Naive thymus-derived CD4-positive, alpha-beta T cell (primary cell): ENCODE measurements around the gene KRTAP12-4. TPM values are rescaled to one million over a fixed set of nuclear protein-coding genes. Genes with fewer than 3 reads are reported as not detected.
"Not testable (repeated sequence)": the region's sequence is repeated elsewhere in the genome, so short reads cannot be mapped to it uniquely, and the experiment has no call there.

Source experiments
- ATAC-seq: fragments of 150-1000 bp; cut with Tn5 transposase; 2 replicates; pipeline ENCODE4 v1.10.0; 2021; ENCODE audit warnings: mild to moderate bottlenecking, moderate library complexity
- CTCF ChIA-PET: fragments of 350-600 bp; sonication (Branson Sonifier 250); formaldehyde crosslinking; loops from one replicate; lab custom pipeline; 2021; ENCODE audit warnings: antibody characterized with exemption; lab: Charles Lee
- POLR2A ChIA-PET: fragments of 350-600 bp; sonication (Branson Sonifier 250); formaldehyde crosslinking; loops from one replicate; lab custom pipeline; 2021; ENCODE audit warnings: antibody characterized with exemption, inconsistent platforms; lab: Charles Lee
- DNase-seq, 9 donors: peaks; one replicate each; pipeline versions ENCODE4 v3.0.0 to v3.0.0-alpha.2; 2020 to 2022; ENCODE audit warnings: mixed read lengths in 1 of 9
- H3K27ac ChIP-seq: one replicate; pipeline ENCODE4 v1.7.0; 2013; ENCODE audit warnings: mild to moderate bottlenecking, low read depth, low read length, moderate library complexity
- H3K27me3 ChIP-seq, 2 donors: one replicate each; pipeline ENCODE4 v1.7.0; 2013; ENCODE audit warnings: low read length in 2 of 2, mild to moderate bottlenecking in 2 of 2, moderate library complexity in 2 of 2; ENCODE audit not compliant: control insufficient read depth in 2 of 2, insufficient read depth in 2 of 2
- H3K36me3 ChIP-seq, 3 experiments: 1 replicate in 2 of 3; 2 replicates in 1 of 3; pipeline ENCODE4 v1.7.0; 2013; ENCODE audit warnings: low read length in 3 of 3, mild to moderate bottlenecking in 3 of 3, moderate library complexity in 1 of 3; ENCODE audit not compliant: insufficient read depth in 3 of 3, control insufficient read depth in 2 of 3
- H3K4me1 ChIP-seq, 2 donors: one replicate each; pipeline ENCODE4 v1.7.0; 2013; ENCODE audit warnings: low read length in 2 of 2, mild to moderate bottlenecking in 2 of 2, moderate library complexity in 1 of 2; ENCODE audit not compliant: control insufficient read depth in 2 of 2, insufficient read depth in 2 of 2
- H3K4me3 ChIP-seq: 2 replicates; pipeline ENCODE4 v1.7.0; 2013; ENCODE audit warnings: mild to moderate bottlenecking, low read length
- H3K9me3 ChIP-seq, 3 experiments: 1 replicate in 2 of 3; 2 replicates in 1 of 3; pipeline ENCODE4 v1.7.0; 2013; ENCODE audit warnings: low read length in 3 of 3; ENCODE audit not compliant: control insufficient read depth in 2 of 3
- H3K27ac Mint-ChIP-seq, 9 donors: one replicate each; pipeline ENCODE4 v1.8.0; 2020 to 2022; ENCODE audit warnings: mixed read lengths in 9 of 9, mild to moderate bottlenecking in 8 of 9, moderate library complexity in 5 of 9, inconsistent platforms in 2 of 9
- H3K27me3 Mint-ChIP-seq, 5 donors: one replicate each; pipeline ENCODE4 v1.8.0; 2021 to 2022; ENCODE audit warnings: mixed read lengths in 5 of 5, mild to moderate bottlenecking in 1 of 5
- H3K36me3 Mint-ChIP-seq, 5 donors: one replicate each; pipeline ENCODE4 v1.8.0; 2020 to 2022; ENCODE audit warnings: mixed read lengths in 5 of 5, mild to moderate bottlenecking in 3 of 5, inconsistent platforms in 1 of 5
- H3K4me1 Mint-ChIP-seq, 7 donors: one replicate each; pipeline ENCODE4 v1.8.0; 2020 to 2022; ENCODE audit warnings: mixed read lengths in 7 of 7, mild to moderate bottlenecking in 3 of 7, inconsistent platforms in 1 of 7
- H3K4me3 Mint-ChIP-seq, 10 donors: one replicate each; pipeline ENCODE4 v1.8.0; 2020 to 2022; ENCODE audit warnings: mild to moderate bottlenecking in 10 of 10, mixed read lengths in 10 of 10, moderate library complexity in 6 of 10, inconsistent platforms in 2 of 10
- H3K9me3 Mint-ChIP-seq, 11 donors: one replicate each; pipeline ENCODE4 v1.8.0; 2020 to 2022; ENCODE audit warnings: mixed read lengths in 11 of 11, mild to moderate bottlenecking in 4 of 11, inconsistent platforms in 1 of 11, moderate library complexity in 1 of 11
- intact Hi-C, 2 donors: fragments of 100-400 bp; cut with micrococcal nuclease; formaldehyde crosslinking; loops; one replicate each; pipeline ENCODE4 v1.15.1; 2023
- polyA plus RNA-seq, 2 donors: library from polyadenylated mRNA; unstranded; fragments of 300-500 nt; fragmentation: Illumina TruSeq; gene quantifications; one replicate each; pipeline ENCODE4 v1.2.3, GENCODE V29; 2021
- total RNA-seq, 6 experiments: library from RNA in 5 of 6; stranded (reverse) in 5 of 6; gene quantifications; 1 replicate in 5 of 6; 2 replicates in 1 of 6; pipeline ENCODE4 v1.2.3 and lab custom pipeline; 2021 to 2026

The KRTAP12-4 gene
- total and polyA plus RNA-seq, 7 experiments from 2014 or later, result not detected

DNA sequence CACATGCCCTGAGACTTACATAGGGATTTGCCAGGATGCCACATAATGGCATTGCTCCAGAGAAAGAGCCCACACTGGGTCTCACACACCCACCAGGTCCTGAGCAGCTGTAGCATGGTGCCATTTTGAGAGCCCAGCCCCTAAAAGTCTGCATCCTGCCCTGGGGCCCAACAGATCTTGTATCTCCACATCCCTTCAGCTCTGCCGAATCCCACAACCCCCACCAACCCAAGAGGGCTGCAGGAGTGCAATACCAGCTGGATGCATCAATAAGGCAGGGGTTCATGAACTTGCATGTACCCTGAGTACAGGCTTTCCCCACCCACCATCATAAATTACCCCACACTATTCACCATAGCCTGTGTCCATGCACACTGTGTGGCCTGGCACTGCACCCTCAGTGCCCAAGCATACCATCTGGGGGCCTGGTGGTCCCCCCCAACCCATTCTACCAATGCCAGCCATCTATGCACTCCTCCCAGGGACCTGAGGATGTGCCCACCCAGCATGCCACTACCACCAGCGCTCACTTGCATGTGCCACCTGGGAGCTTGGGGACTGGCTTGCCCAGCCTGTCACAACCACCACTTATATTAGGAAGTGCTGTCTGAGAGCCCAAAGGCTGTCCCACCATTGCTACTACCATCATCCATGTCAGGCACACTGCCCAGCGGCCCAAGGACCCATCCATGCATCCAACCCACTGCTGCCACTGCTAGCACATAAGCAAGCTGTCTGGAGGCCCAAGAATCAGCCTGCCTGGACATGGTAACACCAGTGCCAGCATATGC is 16.4 kb upstream of the KRTAP12-4 start:
- POLR2A ChIA-PET, result no interaction called here
- Histone ChIP-seq H3K27ac (no peak overlapping the region), H3K36me3 (no peaks in the 10 kb centered on the region), H3K27me3 (no peaks in the 10 kb centered on the region), H3K4me1 (no peaks in the 10 kb centered on the region), H3K9me3 (peaks cover 0 to 21% (median 0%) of the 10 kb centered on the region in 3 experiments), H3K4me3 (no peak overlapping the region)
- Mint-ChIP-seq H3K36me3 (peaks cover 0 to 27% (median 20%) of the 10 kb centered on the region in 5 donors), H3K4me3 (no peak overlapping the region), H3K9me3 (peaks cover 9 to 65% (median 41%) of the 10 kb centered on the region in 11 donors), H3K27me3 (peaks cover 0 to 35% (median 3%) of the 10 kb centered on the region in 5 donors), H3K27ac (no peak overlapping the region), H3K4me1 (peaks cover 0 to 6% (median 0%) of the 10 kb centered on the region in 7 donors)
- CTCF ChIA-PET, result no interaction called here
- ATAC-seq (no peak), DNase-seq (no peak)
- intact Hi-C loops, result loop anchor here in 1 of 2 donors (5.0 kb wide), 1 partner anchor 39 kb away; no protein-coding TSS in a partner anchor

GRCh38 chr21:44667612-44668011 is 13.2 kb upstream of the KRTAP12-4 start:
- ChIA-PET POLR2A (interaction anchor here (2.6 kb wide), 1 partner anchor 13 kb away, joined by 6 read pairs; the partner anchor contains the start of gene KRTAP12-4), CTCF (no interaction called here)
- peaks cover 0 to 41% (median 3%) of the 10 kb centered on the region in 5 donors for H3K27me3 Mint-ChIP-seq
- no peak overlapping the region for H3K4me3 ChIP-seq
- no peaks in the 10 kb centered on the region for H3K36me3 ChIP-seq
- no peak for ATAC-seq
- H3K27me3 ChIP-seq, result no peaks in the 10 kb centered on the region
- no peak for DNase-seq
- H3K36me3 Mint-ChIP-seq, result peaks cover 0 to 16% (median 8%) of the 10 kb centered on the region in 5 donors
- no peak overlapping the region for H3K27ac ChIP-seq
- intact Hi-C loops, result no loop called here
- peaks cover 0 to 7% (median 0%) of the 10 kb centered on the region in 7 donors for H3K4me1 Mint-ChIP-seq
- no peaks in the 10 kb centered on the region for H3K4me1 ChIP-seq
- no peak overlapping the region for H3K4me3 Mint-ChIP-seq
- peaks cover 0 to 18% (median under 1%) of the 10 kb centered on the region in 3 experiments for H3K9me3 ChIP-seq
- no peak overlapping the region for H3K27ac Mint-ChIP-seq
- peaks cover 8 to 53% (median 26%) of the 10 kb centered on the region in 11 donors for H3K9me3 Mint-ChIP-seq

DNA sequence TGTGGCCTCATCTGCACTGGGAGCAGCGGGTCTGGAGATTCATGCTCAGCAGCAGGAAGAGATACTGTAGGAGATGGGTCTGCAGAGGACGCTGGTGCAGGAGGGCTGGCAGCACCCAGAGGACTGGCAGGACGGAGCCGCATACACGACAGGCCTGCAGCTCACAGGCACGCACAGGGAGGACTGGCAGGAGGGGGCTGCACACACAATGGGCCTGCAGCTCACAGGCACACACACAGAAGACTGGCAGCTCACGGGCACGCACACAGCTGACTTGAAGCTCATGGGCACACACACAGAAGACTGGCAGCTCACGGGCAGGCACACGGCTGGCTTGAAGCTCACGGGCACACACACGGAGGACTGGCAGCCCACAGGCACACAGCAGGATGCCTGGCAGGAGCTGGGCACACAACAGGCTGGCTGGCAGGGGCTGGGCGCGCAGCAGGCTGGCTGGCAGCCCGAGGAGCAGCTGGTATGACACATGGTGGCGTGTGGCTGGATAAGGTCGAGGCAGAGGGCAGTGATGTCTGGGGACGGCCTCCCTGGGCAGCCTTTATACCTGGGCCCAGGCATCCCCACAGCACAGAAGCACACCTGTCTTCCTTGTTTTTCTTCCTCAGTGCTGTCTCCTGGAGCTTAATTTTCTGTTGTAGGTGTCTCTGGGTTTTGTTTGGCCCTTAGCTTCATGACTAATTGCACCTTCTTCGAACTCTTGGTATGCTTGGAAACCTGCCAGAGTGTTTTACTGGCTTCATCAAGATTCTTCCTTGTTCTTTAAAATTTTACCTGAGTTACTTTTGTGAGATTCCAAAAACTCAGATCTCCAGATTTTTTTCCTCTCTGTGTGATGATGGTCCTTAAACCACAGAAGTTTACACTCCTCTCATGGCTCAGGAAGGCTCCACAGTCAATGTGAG is 12.2 kb upstream of the KRTAP12-4 start, which contains the start of gene KRTAP12-2:
Gene KRTAP12-2, minus strand, starts transcription at position 527 of the 920 bp plus-strand sequence. Its CDS starts 41 bp downstream, at position 486.
- ChIA-PET POLR2A (interaction anchor here (2.6 kb wide), 1 partner anchor 12 kb away, joined by 6 read pairs; the partner anchor contains the start of gene KRTAP12-4), CTCF (interaction anchor here (0.7 kb wide), 2 partner anchors 12 to 287 kb away, joined by 3 to 4 read pairs; no protein-coding TSS in a partner anchor)
- no peaks in the 10 kb centered on the region for H3K4me1 ChIP-seq
- H3K4me3 ChIP-seq, result no peak within 1 kb of the TSS
- H3K27me3 ChIP-seq, result no peaks in the 10 kb centered on the region
- ATAC-seq, result no peak
- H3K9me3 ChIP-seq, result peaks cover 0 to 10% (median 4%) of the 10 kb centered on the region in 3 experiments
- no peak within 1 kb of the TSS for H3K27ac ChIP-seq
- H3K36me3 Mint-ChIP-seq, result peaks cover 4 to 16% (median 11%) of the 10 kb centered on the region in 5 donors
- H3K27me3 Mint-ChIP-seq, result peaks cover 0 to 48% (median 3%) of the 10 kb centered on the region in 5 donors
- peaks cover 9 to 54% (median 27%) of the 10 kb centered on the region in 11 donors for H3K9me3 Mint-ChIP-seq
- intact Hi-C loops, result no loop called here
- H3K36me3 ChIP-seq, result no peaks in the 10 kb centered on the region
- peak within 1 kb of the TSS in 2 of 9 donors; percentile 8 to 32 for H3K27ac Mint-ChIP-seq
- H3K4me1 Mint-ChIP-seq, result peaks cover 0 to 8% (median 0%) of the 10 kb centered on the region in 7 donors
- DNase-seq, result no peak
- no peak within 1 kb of the TSS for H3K4me3 Mint-ChIP-seq

DNA sequence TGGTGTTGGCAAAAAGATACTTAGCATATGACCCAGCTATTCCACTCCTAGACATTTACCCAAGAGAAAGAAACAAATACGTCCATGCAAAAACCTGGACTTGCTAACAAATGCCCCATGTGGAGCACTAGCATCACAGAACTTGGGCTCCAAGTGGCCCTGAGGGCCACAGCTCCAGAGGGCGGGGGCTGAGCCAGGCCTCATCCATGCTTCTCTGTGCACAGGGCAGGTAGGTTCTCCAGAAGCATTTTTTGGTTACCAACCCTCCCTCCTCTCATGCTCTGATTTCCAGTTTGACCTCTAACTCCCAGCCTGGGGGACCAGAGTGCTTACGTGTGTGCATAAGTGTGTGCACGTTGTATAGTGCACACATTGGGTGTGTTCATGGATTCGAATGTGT is 10.2 kb upstream of the KRTAP12-4 start:
- H3K4me3 Mint-ChIP-seq, result no peak overlapping the region
- POLR2A ChIA-PET, result no interaction called here
- Histone ChIP-seq H3K4me3 (no peak overlapping the region), H3K27me3 (no peaks in the 10 kb centered on the region), H3K9me3 (peaks cover 0 to 4% (median 4%) of the 10 kb centered on the region in 3 experiments), H3K4me1 (peaks cover 2 to 3% of the 10 kb centered on the region in 2 donors), H3K36me3 (no peaks in the 10 kb centered on the region), H3K27ac (no peak overlapping the region)
- DNase-seq (no peak), ATAC-seq (no peak)
- CTCF ChIA-PET, result no interaction called here
- no peak overlapping the region for H3K27ac Mint-ChIP-seq
- peaks cover 7 to 19% (median 16%) of the 10 kb centered on the region in 5 donors for H3K36me3 Mint-ChIP-seq
- peaks cover 0 to 50% (median 3%) of the 10 kb centered on the region in 5 donors for H3K27me3 Mint-ChIP-seq
- peaks cover 3 to 22% (median 8%) of the 10 kb centered on the region in 7 donors for H3K4me1 Mint-ChIP-seq
- intact Hi-C loops, result no loop called here
- H3K9me3 Mint-ChIP-seq, result peaks cover 8 to 60% (median 24%) of the 10 kb centered on the region in 11 donors

- H3K36me3 ChIP-seq, H3K9me3 ChIP-seq, DNase-seq, H3K27ac ChIP-seq, CTCF ChIA-PET, H3K4me3 Mint-ChIP-seq, ATAC-seq, H3K4me3 ChIP-seq, H3K27me3 ChIP-seq, intact Hi-C loops: not testable (repeated sequence)
- Mint-ChIP-seq H3K27ac (peak overlapping the region in 4 of 9 donors; percentile 28 to 75 (median 58)), H3K27me3 (peaks cover 0 to 32% (median 0%) of the 10 kb centered on the region in 5 donors), H3K4me1 (peaks cover 34 to 53% (median 39%) of the 10 kb centered on the region in 7 donors), H3K9me3 (peaks cover 8 to 69% (median 33%) of the 10 kb centered on the region in 11 donors), H3K36me3 (peaks cover 4 to 44% (median 19%) of the 10 kb centered on the region in 5 donors)
- POLR2A ChIA-PET, result interaction anchor here (1.1 kb wide), 1 partner anchor 20 kb away, joined by 3 read pairs; the partner anchor contains the start of gene KRTAP12-1
- H3K4me1 ChIP-seq, result peaks cover 32 to 33% of the 10 kb centered on the region in 2 donors
Measured at GRCh38 chr21:44661567-44661966, 7.1 kb upstream of the KRTAP12-4 start.
